Adipose tissue (tissue), 3 donors: Measurements from ENCODE around the gene LCNL1. TPM values are rescaled to one million over a fixed set of nuclear protein-coding genes. Genes with fewer than 3 reads are reported as not detected.

ENCODE experiments used
- H3K27ac ChIP-seq: one replicate; pipeline ENCODE4 v1.5.1; 2013; ENCODE audit warnings: low read depth, low read length
- WGBS, 3 donors: extraction: QIAGEN DNeasy Blood & Tissue Kit; methylation state at CpG; one replicate each; pipeline ENCODE4 v1.1.7; 2013; 5-methylcytosine and 5-hydroxymethylcytosine counted together
- polyA plus RNA-seq, 3 donors: library from polyadenylated mRNA; stranded (reverse); fragments of 200-250 nt; gene quantifications; one replicate each; pipeline ENCODE4 v1.2.3, GENCODE V29; 2013
- donor health status: healthy with polysubstance abuse.
- donor health status: Bipolar disorder and iron deficiency.
- donor health status: healthy.

The LCNL1 gene
- polyA plus RNA-seq, 3 donors = 0.10 to 0.45 TPM; not detected in 1

DNA sequence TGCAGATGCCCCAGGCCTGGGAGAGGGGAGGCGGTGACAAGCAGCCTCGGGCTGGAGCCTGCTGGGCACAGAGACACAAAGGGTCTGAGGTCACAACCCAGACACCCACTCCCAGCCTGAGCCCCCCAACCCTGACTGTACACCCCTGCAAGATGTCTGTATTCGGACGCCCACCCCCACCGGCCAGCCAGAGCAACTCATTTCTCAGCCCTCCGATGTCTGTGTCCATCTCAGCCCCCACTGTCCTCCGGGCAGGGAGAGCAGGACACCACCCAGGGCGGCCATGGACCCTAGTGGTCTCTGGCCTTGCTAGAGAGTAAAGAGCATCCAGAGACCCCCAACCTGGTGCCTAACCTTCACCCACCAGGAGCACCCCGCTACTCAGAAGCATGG, 26.9 kb upstream of the LCNL1 start:
- H3K27ac ChIP-seq = no peak overlapping the region
- 93 to 96% (median 96%) methylated on average over 9 of the region's 9 CpGs for WGBS, 3 donors

DNA sequence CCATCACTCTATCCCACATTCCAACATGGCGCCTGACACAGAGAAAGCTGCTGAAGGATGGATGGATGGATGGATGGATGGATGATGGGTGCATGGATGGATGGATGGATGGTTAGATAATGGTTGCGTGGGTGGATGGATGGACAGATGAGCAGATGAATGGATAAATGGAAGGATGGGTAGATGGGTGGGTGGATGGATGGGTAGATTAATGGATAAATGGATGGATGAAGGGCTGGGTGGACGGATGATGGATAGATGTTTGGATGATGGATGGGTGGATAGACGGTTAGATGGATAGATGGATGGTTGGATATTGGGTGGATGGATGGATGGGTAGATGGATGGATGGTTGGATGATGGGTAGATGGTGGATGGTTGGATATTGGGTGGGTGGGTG, 26.2 kb upstream of the LCNL1 start:
- H3K27ac ChIP-seq = no peak overlapping the region
- WGBS, 3 donors = 92 to 97% (median 95%) methylated on average over 4 of the region's 4 CpGs

DNA sequence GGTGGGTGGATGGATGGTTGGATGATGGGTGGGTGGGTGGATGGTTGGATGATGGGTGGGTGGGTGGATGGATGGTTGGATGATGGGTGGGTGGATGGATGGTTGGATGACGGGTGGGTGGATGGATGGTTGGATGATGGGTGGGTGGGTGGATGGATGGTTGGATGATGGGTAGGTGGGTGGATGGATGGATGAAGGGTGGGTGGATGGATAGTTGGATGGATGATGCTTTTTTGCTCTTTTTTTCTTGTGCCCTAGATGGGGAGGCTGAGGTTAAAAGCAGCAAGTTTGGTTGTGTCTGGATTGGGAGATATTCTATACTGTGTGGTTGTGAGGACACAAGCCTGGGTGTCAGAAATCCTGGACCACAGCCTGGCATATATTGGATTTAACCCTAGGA, 25.3 kb upstream of the LCNL1 start:
- 93 to 100% (median 100%) methylated on average over 1 of the region's 1 CpG for WGBS, 3 donors
- no peak overlapping the region for H3K27ac ChIP-seq

DNA sequence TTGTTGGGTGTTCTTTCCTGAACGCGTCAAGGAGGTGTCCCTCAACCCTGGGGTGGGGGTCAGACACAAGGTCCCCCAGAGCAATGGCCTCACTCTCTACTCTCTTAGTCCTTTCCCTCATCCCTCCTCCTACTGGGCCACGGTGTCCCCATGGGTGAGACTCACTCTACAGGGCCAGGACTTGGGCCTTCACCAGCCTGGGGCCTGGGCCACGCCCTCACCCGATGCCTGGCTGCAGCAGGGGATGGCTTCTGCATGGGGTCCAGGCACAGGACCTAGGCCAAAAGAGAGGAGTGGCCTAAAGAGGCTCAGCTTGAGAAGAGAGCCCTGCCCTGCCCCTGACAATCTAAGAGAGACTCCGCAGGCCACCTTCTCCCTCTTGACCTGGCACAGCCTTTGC, 24.9 kb upstream of the LCNL1 start:
- WGBS, 3 donors = 89 to 97% (median 96%) methylated on average over 6 of the region's 6 CpGs
- no peak overlapping the region for H3K27ac ChIP-seq

DNA sequence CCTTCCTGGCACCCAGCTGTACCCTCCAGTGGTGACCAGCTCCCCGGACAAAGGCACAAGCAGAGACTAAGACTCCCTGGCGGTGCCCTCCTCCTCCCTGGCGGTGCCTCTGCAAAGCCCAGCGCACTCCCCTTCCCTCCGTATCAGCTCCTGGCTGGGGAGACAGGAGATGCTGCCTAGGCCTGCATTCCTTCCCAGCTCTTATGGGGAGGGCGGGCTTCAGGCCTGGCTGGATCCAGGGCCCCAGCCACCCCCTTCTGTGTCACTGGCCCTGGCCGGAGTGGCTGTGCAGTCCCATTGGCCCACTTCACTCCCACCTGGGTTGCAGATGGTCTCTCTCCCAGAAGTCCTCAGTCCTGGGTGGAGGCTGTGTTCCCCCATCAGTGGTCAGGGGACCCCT, 24.3 kb upstream of the LCNL1 start:
- 90 to 95% (median 94%) methylated on average over 7 of the region's 7 CpGs for WGBS, 3 donors
- H3K27ac ChIP-seq = no peak overlapping the region

DNA sequence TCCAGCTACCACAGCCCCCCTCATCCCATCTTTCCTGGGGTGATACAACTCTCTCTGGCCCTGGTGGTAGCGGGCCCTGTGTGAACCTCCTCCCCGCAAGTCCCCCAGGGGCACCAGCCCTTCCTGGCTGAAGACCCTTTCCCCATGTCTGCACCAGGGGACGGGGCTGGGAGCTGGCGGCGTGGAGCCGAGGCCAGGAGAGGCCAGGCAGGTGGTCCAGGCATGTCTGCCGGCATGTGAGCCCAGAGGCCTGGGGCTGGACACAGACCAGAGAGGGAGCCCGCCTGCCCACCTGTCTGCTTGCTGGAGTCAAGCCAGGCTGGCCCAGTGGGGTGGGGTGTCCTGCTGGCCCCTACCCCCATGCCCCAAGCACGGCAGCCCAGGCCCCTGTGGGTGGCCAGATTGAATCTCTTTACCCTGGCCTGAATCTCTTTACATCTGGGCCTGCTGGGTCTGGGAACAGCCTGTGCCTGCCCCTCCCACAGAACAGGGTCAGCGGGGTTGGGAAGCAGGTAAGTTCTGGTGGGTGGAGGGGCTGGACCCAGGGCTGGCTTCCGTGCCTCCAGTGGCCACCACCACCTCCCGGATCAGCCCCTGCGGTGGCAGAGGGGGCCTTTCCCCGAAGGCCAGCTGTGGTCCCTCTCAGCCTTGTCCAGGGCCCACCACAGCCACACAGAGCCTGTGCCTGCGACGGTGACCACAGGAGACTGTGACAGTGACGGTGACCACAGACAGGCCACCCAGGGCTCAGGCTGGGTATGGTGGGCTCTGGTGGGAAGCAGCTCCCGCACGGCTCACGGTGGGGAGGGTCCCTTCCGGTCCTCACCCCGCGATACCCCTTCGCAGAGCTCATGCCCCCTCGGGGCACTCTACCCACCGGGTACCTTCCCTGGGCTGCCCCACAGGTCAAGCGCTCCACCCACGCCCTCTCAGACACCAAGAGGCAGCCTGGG, 23.6 kb upstream of the LCNL1 start:
- H3K27ac ChIP-seq = no peak overlapping the region
- 88 to 91% (median 89%) methylated on average over 25 to 28 of the region's 28 CpGs for WGBS, 3 donors

DNA sequence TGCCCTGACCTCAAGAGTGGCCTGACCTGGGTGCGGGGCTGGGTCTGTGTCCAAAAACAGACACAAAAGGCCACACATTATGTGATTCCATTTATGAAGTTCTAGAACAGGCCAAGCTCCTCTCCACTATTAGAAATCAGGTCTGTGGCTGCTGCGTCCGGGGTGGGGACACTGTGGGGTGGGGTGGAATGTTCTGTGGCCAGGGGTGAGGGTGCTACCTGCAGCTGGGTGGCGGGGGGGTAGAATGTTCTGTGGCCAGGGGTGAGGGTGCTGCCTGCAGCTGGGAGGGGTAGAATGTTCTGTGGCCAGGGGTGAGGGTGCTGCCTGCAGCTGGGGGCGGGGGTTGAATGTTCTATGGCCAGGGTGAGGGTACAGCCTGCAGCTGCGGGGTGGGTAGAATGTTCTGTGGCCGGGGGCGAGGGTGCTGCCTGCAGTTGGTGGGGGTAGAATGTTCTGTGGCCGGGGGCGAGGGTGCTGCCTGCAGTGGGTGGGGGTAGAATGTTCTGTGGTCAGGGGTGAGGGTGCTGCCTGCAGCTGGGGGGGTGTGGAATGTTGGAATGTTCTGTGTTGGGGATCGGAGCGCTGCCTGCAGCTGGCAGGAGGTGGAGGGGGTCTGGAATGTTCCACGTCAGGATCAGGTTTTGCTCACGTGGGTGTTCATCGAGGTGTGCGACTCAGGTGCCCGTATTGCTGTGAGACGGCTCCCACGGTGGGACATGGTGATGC, 22.4 kb upstream of the LCNL1 start:
- H3K27ac ChIP-seq = no peak overlapping the region
- WGBS, 3 donors = 67 to 82% (median 73%) methylated on average over 18 to 19 of the region's 19 CpGs

DNA sequence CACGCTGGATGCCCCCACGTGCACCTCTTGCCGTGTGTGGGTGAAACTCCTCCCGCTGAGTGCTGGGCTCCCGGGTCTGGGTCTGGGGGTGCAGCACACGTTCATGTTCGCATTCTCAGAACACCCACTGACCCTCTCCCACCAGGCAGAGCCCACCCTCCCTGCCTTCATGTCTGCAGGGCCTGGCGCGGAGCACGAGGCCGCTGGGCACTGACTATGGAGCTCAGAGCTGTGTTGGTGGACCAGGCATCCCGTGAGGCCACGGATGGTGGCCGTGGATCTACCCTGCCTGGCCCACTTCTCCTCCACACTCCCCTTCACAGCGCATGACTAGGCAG, 21.9 kb upstream of the LCNL1 start:
- H3K27ac ChIP-seq = no peak overlapping the region
- 82 to 85% (median 84%) methylated on average over 14 to 15 of the region's 15 CpGs for WGBS, 3 donors

DNA sequence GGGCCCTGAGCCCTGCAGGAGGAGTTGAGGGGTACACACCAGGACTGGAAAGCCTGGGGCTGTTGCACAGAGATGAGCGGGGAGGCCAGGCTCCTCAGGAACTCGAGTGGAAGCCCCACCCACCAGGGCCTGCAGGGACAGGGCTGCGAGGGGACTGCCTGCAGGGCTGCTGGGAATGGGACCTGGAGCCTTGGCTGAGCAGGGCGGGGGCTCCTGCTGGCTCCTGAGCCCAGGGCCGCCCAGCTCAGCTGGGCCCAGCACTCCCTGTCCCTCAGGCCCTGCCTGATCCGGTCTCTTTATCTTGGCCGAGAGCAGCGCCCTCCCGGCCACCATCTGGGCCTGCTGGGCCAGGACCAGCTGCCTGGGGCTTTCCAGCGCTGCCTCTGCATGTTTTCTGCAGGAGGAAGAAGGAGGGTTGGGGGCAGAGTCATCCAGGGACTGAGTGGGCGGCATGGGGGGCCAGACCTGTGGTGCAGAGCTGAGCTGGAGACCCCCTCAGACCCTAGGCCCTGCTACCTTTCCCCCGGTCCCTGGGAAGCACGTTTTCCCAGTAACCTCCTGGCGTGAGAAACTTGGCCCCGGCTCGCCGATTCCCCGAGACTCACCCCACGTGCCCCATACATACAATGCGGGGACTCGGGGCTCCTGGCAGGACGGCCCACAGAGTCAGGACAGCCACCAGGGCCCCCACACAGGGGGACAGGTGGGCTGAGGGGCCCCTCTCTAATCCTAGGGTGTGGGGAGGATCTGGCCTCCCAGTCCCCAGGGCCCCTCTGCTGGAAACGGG, 21.3 kb upstream of the LCNL1 start:
- no peak overlapping the region for H3K27ac ChIP-seq

DNA sequence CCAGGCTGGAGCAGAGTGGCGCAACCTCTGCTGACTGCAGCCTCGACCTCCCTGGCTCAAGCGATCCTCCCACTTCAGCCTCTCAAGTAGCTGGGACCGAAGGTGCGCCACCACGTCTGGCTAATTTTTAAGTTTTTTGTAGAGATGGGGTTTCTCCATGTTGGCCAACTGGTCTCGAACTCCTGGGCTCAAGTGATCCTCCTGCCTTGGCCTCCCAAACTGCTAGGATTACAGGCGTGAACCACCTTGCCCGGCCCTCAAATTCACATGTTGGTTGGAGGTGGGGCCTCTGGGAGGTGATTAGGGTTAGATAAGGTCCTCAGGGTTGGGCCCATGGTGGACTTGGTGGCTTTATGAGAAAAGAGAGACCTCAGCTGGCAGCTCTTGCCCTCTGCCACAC, 20.6 kb upstream of the LCNL1 start:
- WGBS, 3 donors = 95 to 97% (median 96%) methylated on average over 9 of the region's 9 CpGs
- no peak overlapping the region for H3K27ac ChIP-seq

More for the DNA sequence above, 21.3 kb upstream of the LCNL1 start:
- WGBS, 3 donors = 63 to 78% (median 70%) methylated on average over 22 to 23 of the region's 23 CpGs

DNA sequence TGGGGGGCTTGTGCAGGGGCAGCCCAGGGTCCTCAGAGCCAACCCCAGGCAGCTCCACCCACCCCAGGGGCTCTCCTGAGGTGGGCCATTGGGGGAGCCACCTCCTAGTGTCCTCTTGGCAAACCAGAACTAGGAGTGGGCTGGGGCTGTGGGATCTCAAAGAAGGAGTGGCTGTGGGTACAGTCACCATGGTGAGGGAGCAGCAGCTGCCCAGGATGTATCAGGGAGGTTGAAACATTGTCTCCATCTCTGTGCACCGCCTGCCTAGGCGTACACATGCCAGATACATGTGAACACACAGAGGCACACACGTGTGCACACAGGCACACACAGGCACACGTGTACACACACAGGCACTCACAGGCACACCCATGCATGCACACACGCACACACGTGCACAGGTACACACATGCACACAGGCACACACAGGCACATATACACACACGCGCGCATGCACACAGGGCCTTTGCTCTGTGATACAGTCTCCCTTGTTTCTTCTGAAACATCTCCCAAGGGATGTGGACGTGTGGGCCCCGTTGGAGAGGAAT, 20.0 kb upstream of the LCNL1 start:
- H3K27ac ChIP-seq = no peak overlapping the region
- 86 to 92% (median 90%) methylated on average over 11 of the region's 11 CpGs for WGBS, 3 donors

DNA sequence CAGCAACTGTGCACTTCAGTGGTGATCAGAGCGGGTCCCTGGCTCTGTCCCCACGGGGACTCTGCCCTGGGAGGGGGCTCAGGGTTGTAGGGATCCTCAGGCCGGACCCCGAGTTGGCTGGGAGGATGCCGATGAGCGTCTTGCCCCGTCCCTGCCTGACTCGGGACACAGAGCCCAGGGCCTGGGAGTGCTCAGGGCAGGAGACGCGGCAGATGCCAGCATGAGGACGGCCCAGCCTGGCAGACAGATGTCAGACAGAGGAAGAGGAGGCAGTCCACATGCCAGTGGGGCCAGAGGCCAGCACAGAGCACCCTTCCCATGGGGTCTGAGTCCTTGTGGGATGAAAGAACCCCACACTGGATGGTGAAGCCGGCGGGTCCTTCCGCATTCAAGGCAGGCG, 19.5 kb upstream of the LCNL1 start:
- WGBS, 3 donors = 86 to 93% (median 91%) methylated on average over 15 of the region's 15 CpGs

DNA sequence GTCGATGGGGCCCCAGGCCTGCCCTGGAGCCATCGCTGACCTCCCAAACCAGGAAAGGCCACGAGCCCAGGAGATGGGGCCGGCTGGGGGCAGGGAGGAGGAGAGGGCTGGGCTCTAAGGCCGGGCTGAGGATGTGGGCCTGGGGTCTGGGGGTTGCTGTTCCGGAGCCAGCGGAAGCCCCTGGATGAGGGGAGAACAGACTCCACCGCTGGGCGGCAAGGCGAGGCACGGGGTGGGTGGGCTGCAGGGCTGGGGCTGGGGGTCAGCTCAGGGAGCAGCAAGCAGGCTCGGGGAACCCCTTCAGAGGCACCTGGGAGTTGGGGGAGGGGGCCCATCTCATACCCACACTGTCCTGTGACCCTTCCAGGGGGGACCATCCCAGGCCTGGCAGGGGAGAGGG, 19.0 kb upstream of the LCNL1 start:
- H3K27ac ChIP-seq = no peak overlapping the region
- 87 to 90% (median 89%) methylated on average over 11 to 12 of the region's 12 CpGs for WGBS, 3 donors

More for the DNA sequence above, 19.5 kb upstream of the LCNL1 start:
- H3K27ac ChIP-seq = no peak overlapping the region

DNA sequence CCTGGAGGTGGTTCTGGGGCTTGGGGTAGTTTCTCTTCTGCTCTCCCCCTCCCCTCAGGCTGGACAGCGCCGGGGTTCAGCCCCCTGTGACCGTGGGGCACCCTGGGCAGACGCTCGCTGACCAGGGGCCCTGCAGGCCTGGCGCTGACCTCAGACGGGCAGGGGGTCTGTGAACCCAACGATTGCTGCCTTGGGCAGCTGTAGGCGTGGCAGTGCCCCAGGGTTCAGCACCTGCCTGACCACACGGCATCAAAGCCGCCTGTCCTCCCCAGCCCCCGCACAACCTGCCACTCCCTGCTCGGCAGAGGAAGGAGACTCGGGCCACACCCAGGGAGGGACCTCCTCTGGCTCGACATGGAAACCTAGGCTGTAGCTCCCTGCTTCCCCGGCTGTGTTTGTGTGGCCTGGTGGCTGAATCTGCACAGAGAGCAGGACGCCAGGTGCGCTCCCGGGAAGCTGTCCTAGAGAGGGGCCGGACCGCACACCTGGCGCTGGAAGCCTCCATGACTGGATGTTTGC, 18.6 kb upstream of the LCNL1 start:
- 66 to 71% (median 69%) methylated on average over 21 to 22 of the region's 22 CpGs for WGBS, 3 donors
- H3K27ac ChIP-seq = no peak overlapping the region

DNA sequence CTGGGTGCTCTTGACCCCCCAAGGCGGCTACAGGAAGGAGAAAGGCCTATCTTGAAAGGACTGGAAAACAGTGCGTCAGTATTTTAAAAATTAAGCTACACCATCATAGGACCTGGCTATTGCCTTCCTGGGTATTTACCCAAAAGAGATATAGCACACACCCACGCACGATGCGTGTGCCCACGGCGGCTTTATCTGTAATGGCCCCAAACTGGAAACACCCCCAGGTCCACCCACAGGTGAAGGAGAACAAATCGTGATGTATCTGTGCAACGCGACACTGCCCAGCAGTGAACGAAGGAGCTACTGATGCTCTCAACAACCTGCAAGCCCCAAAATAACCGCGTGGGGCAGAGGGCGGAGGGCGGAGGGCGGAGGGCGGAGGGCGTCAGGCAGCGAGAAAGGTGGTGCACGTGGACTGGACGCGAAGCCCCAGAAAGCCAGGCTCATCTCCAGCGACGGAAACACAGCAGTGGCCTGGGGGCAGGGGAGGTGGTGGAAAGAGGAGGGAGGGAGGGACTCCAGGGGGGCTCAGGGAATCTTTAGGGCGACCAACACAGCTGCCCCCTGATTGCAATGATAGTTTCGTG, 17.9 kb upstream of the LCNL1 start:
- H3K27ac ChIP-seq = no peak overlapping the region
- 81 to 87% (median 86%) methylated on average over 26 of the region's 26 CpGs for WGBS, 3 donors

DNA sequence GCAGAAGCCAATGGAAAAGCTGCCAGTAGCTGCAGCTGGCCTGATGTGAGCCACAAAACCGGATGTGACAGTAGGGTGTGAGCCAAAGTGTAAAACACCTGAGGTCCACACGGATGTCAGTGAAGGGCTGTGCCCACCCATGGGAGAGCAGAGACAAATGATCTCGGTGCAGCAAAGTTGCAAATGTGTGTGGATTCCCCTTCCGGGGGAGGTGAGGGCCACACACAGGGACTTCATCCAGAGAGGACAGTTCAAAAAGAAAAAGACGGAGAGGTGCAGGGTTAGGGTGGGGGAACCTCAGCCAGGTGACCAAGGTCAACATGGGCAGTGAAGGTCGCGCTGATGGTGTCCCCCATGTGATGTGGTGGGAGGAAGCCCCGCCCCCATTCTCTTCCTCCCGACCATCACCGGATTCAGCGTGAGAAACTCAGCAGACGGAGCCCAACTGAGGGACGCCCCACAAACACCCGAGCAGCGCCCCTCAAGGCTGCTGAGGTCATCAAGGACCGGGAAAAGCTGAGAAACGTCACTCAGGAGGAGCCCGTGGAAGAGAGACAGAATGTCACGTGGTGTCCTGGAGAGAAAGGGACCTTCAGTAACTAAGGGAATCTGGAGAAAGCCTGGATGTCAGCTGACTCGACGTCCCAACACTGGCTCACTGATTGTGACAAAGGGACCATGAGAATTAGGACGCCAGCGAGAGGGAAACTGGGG, 16.9 kb upstream of the LCNL1 start:
- WGBS, 3 donors = 14 to 26% (median 25%) methylated on average over 23 of the region's 23 CpGs
- H3K27ac ChIP-seq = no peak overlapping the region

DNA sequence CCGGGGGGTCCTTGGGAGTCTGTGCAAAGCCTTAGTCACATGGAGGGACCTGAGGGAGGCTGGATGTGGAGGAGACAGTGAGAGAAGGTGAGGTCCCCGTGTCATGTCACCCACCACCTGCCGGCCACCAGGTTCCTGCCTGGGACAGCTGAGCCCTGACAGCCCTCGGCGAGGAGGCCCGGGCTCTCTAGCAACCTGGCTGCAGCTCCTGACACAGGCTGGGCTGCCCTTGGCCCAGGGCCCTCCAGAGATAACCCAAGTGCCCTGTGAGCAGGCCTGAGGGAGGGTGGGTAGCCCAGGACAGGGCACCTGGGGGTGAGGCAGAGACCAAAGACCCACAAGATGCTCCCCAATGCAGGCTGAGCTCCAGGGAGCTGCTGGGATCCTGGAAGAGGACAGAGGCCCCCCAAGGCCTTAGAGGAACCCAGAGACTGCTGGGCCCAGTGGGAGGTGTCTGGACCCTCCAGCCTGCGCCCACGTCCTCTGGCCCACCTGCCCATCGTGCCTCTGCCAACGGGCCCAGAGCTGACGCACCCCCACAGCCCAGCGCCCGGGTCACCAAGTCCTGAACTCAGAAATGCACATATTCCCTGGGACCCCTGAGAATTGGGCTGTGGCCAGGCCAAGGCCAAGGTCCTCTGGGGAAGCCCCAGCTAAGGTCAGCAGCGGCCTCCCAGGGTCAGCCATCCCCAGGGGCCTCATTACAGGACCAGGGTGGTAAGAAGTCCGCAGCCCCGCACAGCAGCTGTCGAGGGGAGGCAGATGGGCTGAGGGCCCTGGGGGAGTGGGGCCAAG, 14.3 kb upstream of the LCNL1 start:
- no peak overlapping the region for H3K27ac ChIP-seq
- 77 to 84% (median 82%) methylated on average over 16 to 17 of the region's 17 CpGs for WGBS, 3 donors
